SK-N-MC (cell line): ENCODE data around the gene KIAA1958.

Source experiments
- DNase-seq: peaks from one replicate; pipeline ENCODE4 v3.0.0-alpha.2; 2011; ENCODE audit warnings: low read depth, low spot score
- H3K27ac ChIP-seq: fragments of 200-600 bp; sonication (generic); 2 replicates; pipeline ENCODE4 v1.5.1; 2016; ENCODE audit warnings: mixed run types
- H3K36me3 ChIP-seq: fragments of 200-600 bp; sonication (generic); 2 replicates; pipeline ENCODE4 v1.6.1; 2017; ENCODE audit warnings: antibody characterized with exemption, low read length, mixed read lengths; ENCODE audit not compliant: insufficient read depth
- H3K4me3 ChIP-seq: fragments of 200-600 bp; sonication (generic); 2 replicates; pipeline ENCODE4 v1.5.1; 2016
- H3K9ac ChIP-seq: fragments of 200-600 bp; sonication (generic); 2 replicates; pipeline ENCODE4 v1.8.0; 2017; ENCODE audit warnings: mixed run types, mixed read lengths; ENCODE audit not compliant: insufficient read length
- H3K9me3 ChIP-seq: fragments of 200-600 bp; sonication (generic); 2 replicates; pipeline ENCODE4 v1.6.1; 2017; ENCODE audit warnings: low read depth, mild to moderate bottlenecking, antibody characterized with exemption, low read length, moderate library complexity, mixed read lengths
- EZH2 ChIP-seq: fragments of 200-600 bp; sonication (generic); IDR thresholded peaks from one replicate; pipeline ENCODE4 v1.6.1; 2017; ENCODE audit warnings: antibody characterized with exemption
- FOXP2 ChIP-seq: optimal IDR thresholded peaks from 2 replicates; pipeline ENCODE3; 2011; ENCODE audit warnings: mild to moderate bottlenecking, moderate library complexity; ENCODE audit not compliant: insufficient read depth; ENCODE audit errors: extremely low read length, control extremely low read depth
- POLR2AphosphoS5 ChIP-seq: IDR thresholded peaks from 2 replicates; pipeline ENCODE4 v1.6.1; 2012; ENCODE audit warnings: mild to moderate bottlenecking, low read depth, low read length, borderline replicate concordance

The KIAA1958 gene

DNA sequence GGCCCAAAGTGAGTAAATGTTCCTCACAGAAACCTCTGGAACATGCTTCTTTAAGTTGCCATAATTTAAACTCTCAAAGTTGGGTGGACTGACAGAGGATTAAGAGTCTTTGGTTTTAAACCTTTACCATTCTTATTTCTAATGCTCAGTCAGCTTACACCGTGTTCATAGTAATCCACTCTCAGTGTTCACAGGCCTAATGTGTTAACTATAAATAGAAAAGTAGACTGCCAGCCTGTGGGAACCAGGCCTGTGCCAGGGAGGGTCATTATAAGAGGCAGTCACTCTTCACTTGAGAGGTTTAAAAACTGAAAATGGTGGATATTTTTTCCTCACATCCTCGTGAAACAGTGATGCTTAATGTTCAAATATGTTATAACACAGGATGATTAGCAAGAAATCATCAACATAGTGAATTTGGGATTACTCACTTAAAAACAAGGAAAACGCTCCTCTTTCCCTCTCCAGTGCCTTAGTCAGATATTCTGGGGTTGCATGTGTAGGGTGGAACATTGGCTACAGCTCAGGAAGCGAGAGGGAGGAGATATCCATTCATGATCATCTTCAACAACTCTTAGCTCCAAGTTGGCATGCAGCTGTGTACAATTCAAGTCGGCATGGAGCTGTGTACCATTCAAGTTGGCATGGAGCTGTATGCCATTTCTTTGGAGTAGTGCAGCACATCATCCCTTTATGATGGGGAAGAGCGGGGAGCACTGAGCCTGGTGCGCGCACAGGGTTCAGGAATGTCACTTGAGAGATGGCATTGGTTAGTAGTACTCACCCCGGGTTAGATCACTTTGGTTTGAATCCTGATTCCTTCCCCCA, 65.8 kb downstream of the KIAA1958 start:
- H3K27ac ChIP-seq: no peak overlapping the region
- H3K9ac ChIP-seq: no peak overlapping the region
- H3K36me3 ChIP-seq: no peaks in the 10 kb centered on the region

GRCh38 chr9:112553256-112553826, 66.7 kb downstream of the KIAA1958 start:
- no peak overlapping the region for H3K27ac ChIP-seq

More for the DNA sequence above, 65.8 kb downstream of the KIAA1958 start:
- Histone ChIP-seq H3K9me3 (no peaks in the 10 kb centered on the region), H3K4me3 (no peak overlapping the region)
- no peak for DNase-seq
- TF ChIP-seq EZH2: no peak
- TF ChIP-seq FOXP2: no peak
- no peak for TF ChIP-seq POLR2AphosphoS5

GRCh38 chr9:112554516-112554915, 67.9 kb downstream of the KIAA1958 start:
- TF ChIP-seq POLR2AphosphoS5 (no peak), FOXP2 (no peak), EZH2 (no peak)
- Histone ChIP-seq H3K4me3 (no peak overlapping the region), H3K9me3 (no peaks in the 10 kb centered on the region), H3K27ac (no peak overlapping the region), H3K36me3 (no peaks in the 10 kb centered on the region; the same call in 1 of the 2 replicates), H3K9ac (no peak overlapping the region)
- DNase-seq: no peak

More at GRCh38 chr9:112553256-112553826, 66.7 kb downstream of the KIAA1958 start:
- Histone ChIP-seq H3K9ac (no peak overlapping the region), H3K9me3 (no peaks in the 10 kb centered on the region), H3K36me3 (no peaks in the 10 kb centered on the region), H3K4me3 (no peak overlapping the region)
- no peak for DNase-seq
- TF ChIP-seq POLR2AphosphoS5 (no peak), FOXP2 (no peak), EZH2 (no peak)

- no peak for TF ChIP-seq FOXP2
- no peak for TF ChIP-seq EZH2
- TF ChIP-seq POLR2AphosphoS5: no peak
- Histone ChIP-seq H3K4me3 (no peak overlapping the region), H3K9me3 (no peaks in the 10 kb centered on the region), H3K36me3 (no peaks in the 10 kb centered on the region; the same call in 1 of the 2 replicates), H3K9ac (no peak overlapping the region), H3K27ac (no peak overlapping the region)
- DNase-seq: no peak
Measured at GRCh38 chr9:112555101-112555643, 68.5 kb downstream of the KIAA1958 start.

- Histone ChIP-seq H3K4me3 (no peak overlapping the region), H3K36me3 (no peaks in the 10 kb centered on the region; the same call in 1 of the 2 replicates), H3K9me3 (no peaks in the 10 kb centered on the region), H3K27ac (no peak overlapping the region), H3K9ac (no peak overlapping the region)
- DNase-seq: no peak
- no peak for TF ChIP-seq EZH2
- no peak for TF ChIP-seq POLR2AphosphoS5
- TF ChIP-seq FOXP2: no peak
Measured at GRCh38 chr9:112555844-112556482, 69.3 kb downstream of the KIAA1958 start.

DNA sequence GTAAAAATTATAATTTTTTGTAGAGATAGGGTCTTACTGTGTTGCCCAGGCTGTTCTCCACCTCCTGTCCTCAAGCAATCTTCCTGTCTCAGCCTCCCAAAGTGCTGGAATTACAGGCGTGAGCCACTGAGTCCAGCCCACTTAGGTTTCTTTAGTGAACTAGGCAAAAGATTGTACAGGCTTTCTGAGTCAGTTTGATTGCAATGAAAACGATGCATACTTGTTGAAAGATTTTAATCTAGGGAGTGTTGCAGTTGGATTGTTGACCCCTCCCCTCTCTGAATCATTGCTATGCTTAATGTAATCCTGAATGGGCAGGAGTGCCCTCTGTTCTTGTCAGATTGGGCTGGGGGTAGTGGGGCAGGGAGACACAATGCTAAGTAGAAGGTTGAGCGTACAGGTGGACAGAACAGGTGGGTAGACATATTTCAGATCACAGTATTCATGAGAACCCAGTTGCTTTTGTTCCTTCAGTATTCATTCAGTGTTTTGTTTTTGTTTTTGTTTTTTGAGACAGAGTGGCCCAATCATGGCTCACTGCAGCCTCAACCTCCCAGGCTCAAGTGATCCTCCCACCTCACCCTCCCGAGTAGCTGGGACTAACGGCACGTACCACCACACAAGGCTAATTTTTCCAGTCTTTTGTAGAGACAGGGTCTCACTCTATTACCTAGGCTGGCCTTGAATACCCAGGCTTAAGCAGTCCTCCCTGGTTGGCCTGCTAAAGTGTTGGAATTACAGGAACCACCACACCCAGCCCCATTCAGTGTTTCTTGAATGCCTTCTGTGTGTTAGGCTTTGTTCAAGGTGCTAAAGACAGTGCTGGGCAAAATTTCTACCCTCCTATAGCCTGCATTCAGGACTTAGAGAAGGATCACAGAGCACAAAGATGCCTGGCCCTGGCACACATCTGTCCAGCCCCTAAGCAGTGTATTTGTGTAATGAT, 70.1 kb downstream of the KIAA1958 start:
- Histone ChIP-seq H3K27ac (no peak overlapping the region), H3K36me3 (no peaks in the 10 kb centered on the region; the same call in 1 of the 2 replicates)

GRCh38 chr9:112558476-112558875, 71.8 kb downstream of the KIAA1958 start:
- Histone ChIP-seq H3K27ac (no peak overlapping the region), H3K9me3 (no peaks in the 10 kb centered on the region), H3K9ac (no peak overlapping the region), H3K36me3 (no peaks in the 10 kb centered on the region; the same call in 1 of the 2 replicates), H3K4me3 (no peak overlapping the region)
- TF ChIP-seq EZH2 (no peak), POLR2AphosphoS5 (no peak), FOXP2 (no peak)
- no peak for DNase-seq

More for the DNA sequence above, 70.1 kb downstream of the KIAA1958 start:
- Histone ChIP-seq H3K4me3 (no peak overlapping the region), H3K9ac (no peak overlapping the region), H3K9me3 (no peaks in the 10 kb centered on the region)
- TF ChIP-seq POLR2AphosphoS5: no peak
- TF ChIP-seq EZH2: no peak
- TF ChIP-seq FOXP2: no peak
- DNase-seq: no peak
